T-helper 1 cell treated with Interleukin-12 subunit alpha and Interleukin-12 subunit beta and Interleukin-4 antibody, amounts not matched to agents 30 μg/mL and 1 μg/mL, for 36 hours (primary cell): ENCODE data around the gene EFCAB12.

Experiments used
- H3K27ac Mint-ChIP-seq: one replicate; pipeline ENCODE4 v1.8.0; 2021; ENCODE audit warnings: mild to moderate bottlenecking, mixed read lengths
- H3K27me3 Mint-ChIP-seq: one replicate; pipeline ENCODE4 v1.8.0; 2021; ENCODE audit warnings: low read depth, mixed read lengths
- H3K36me3 Mint-ChIP-seq: one replicate; pipeline ENCODE4 v1.8.0; 2021; ENCODE audit warnings: low read depth, mixed read lengths
- H3K4me1 Mint-ChIP-seq: one replicate; pipeline ENCODE4 v1.8.0; 2021; ENCODE audit warnings: low read depth, mixed read lengths
- H3K4me3 Mint-ChIP-seq: one replicate; pipeline ENCODE4 v1.8.0; 2021; ENCODE audit warnings: mild to moderate bottlenecking, moderate library complexity, mixed read lengths
- H3K9me3 Mint-ChIP-seq: one replicate; pipeline ENCODE4 v1.8.0; 2021; ENCODE audit warnings: mixed read lengths

EFCAB12 gene

GRCh38 chr3:129428376-129429079 is at the start of gene EFCAB12:
EFCAB12 (minus strand) TSS chr3:129428636; CDS start chr3:129428488, 148 bp downstream.
- Mint-ChIP-seq H3K27me3 (peaks cover 12% of the 10 kb centered on the region), H3K4me3 (peak within 1 kb of the TSS; percentile 70), H3K9me3 (no peaks in the 10 kb centered on the region), H3K36me3 (peaks cover 18% of the 10 kb centered on the region), H3K4me1 (peaks cover 32% of the 10 kb centered on the region), H3K27ac (peak within 1 kb of the TSS; percentile 27)

DNA sequence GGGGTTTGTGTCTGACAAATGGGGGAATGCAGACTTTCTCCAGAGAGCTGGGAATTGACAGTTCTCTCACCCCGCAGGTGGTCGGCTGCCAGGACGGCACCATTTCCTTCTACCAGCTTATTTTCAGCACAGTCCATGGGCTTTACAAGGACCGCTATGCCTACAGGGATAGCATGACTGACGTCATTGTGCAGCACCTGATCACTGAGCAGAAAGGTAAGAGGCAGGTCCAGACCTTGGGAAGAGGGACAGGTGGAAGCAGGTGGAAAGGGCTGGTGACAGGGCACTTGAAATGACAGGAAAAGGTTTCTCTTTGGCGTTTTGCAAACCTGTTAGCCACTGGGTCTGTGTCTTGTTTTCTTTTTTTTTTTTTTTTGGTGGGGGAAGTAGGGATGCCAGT is 48.1 kb upstream of the EFCAB12 start:
- no peak overlapping the region for H3K27ac Mint-ChIP-seq
- no peaks in the 10 kb centered on the region for H3K27me3 Mint-ChIP-seq
- no peaks in the 10 kb centered on the region for H3K4me1 Mint-ChIP-seq
- no peak overlapping the region for H3K4me3 Mint-ChIP-seq
- H3K36me3 Mint-ChIP-seq: peaks cover 5% of the 10 kb centered on the region
- no peaks in the 10 kb centered on the region for H3K9me3 Mint-ChIP-seq

DNA sequence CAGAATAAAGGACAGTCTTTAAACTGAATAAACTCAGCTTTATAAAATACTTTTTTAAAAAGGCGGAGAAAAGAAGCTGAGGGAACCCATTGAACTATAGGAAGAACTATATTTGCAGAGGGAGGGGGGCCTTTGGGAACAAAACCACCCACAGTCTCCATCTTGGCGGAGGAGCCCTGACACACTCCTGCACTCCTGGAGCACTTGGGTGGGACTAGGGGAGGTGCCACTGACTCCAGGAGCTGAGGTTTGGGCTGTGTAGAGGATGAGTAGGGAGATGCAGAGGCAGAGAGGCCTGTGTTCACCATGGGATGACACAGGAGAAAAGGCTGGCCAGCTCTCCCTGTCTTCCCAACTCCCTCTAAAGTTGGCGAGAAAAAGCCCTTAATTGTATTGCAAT is 47.4 kb upstream of the EFCAB12 start:
- Mint-ChIP-seq H3K4me1 (no peaks in the 10 kb centered on the region), H3K36me3 (peaks cover 5% of the 10 kb centered on the region), H3K27me3 (no peaks in the 10 kb centered on the region), H3K27ac (no peak overlapping the region), H3K9me3 (no peaks in the 10 kb centered on the region), H3K4me3 (no peak overlapping the region)

GRCh38 chr3:129474984-129475804 is 46.8 kb upstream of the EFCAB12 start:
- Mint-ChIP-seq H3K27me3 (no peaks in the 10 kb centered on the region), H3K27ac (no peak overlapping the region), H3K9me3 (no peaks in the 10 kb centered on the region), H3K36me3 (peaks cover 5% of the 10 kb centered on the region), H3K4me1 (no peaks in the 10 kb centered on the region), H3K4me3 (no peak overlapping the region)

- Mint-ChIP-seq H3K4me3 (no peak overlapping the region), H3K27me3 (no peaks in the 10 kb centered on the region), H3K4me1 (no peaks in the 10 kb centered on the region), H3K27ac (no peak overlapping the region), H3K9me3 (no peaks in the 10 kb centered on the region), H3K36me3 (peaks cover 3% of the 10 kb centered on the region)
Measured at GRCh38 chr3:129473769-129474152, 45.3 kb upstream of the EFCAB12 start.

DNA sequence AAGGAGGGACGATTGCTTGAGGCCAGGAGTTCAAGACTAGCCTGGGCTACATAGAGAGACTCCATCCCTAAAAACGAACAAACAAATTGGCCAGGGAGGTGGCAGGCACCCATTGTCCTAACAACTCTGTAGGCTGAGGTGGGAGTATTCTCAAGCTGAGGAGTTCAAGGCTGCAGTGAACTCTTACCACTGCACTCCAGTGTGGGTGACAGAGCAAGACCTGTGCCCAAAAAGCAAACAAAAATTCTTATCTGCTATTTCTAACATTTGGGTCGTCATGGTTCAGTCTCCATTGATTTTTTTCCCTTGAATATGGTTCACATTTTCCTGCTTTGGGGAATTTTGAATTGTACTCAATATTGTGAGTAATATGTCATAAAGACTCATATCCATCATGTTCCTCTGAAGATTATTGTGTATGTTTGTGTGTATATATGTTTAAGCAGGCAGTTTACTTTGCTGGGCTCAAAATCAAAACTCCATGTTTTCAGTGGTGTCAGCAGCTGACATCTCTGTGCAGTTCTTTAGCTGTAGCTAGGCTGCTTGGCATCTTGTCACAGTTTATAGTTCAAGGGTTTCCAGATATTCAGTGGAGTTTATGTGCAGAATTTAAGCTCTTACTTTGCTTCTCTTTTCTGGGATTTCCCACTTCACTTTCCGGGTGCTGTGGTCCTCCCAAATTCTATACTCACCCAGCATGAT is 44.8 kb upstream of the EFCAB12 start:
- H3K4me1 Mint-ChIP-seq: no peaks in the 10 kb centered on the region
- H3K36me3 Mint-ChIP-seq: peaks cover 3% of the 10 kb centered on the region
- H3K9me3 Mint-ChIP-seq: no peaks in the 10 kb centered on the region
- H3K27me3 Mint-ChIP-seq: no peaks in the 10 kb centered on the region
- H3K4me3 Mint-ChIP-seq: no peak overlapping the region
- no peak overlapping the region for H3K27ac Mint-ChIP-seq

DNA sequence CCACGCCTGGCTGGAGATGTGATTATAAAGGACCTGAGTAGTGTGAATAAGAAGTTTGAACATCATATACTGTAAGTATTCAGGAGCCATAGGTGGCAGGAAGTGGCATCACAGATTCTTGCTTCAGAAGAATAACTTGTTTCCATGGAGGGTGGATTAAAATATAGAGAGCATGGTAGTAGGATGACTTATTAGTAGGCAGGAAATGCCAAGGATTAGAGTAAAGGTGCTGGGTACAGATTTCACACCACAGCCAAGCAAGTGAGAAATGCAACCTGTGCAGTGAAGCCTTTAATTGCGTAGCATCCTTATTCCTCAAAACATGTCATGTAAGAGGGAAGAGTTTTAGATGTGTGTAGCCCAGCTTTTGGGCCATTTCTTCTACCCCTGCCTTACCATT is 42.4 kb upstream of the EFCAB12 start:
- no peaks in the 10 kb centered on the region for H3K27me3 Mint-ChIP-seq
- peaks cover 3% of the 10 kb centered on the region for H3K36me3 Mint-ChIP-seq
- H3K27ac Mint-ChIP-seq: no peak overlapping the region
- no peaks in the 10 kb centered on the region for H3K9me3 Mint-ChIP-seq
- no peaks in the 10 kb centered on the region for H3K4me1 Mint-ChIP-seq
- H3K4me3 Mint-ChIP-seq: no peak overlapping the region

GRCh38 chr3:129469026-129469425 is 40.6 kb upstream of the EFCAB12 start:
- H3K4me3 Mint-ChIP-seq: no peak overlapping the region
- H3K36me3 Mint-ChIP-seq: peaks cover 3% of the 10 kb centered on the region
- no peaks in the 10 kb centered on the region for H3K27me3 Mint-ChIP-seq
- H3K4me1 Mint-ChIP-seq: no peaks in the 10 kb centered on the region
- H3K9me3 Mint-ChIP-seq: no peaks in the 10 kb centered on the region
- no peak overlapping the region for H3K27ac Mint-ChIP-seq

GRCh38 chr3:129467932-129468331 is 39.5 kb upstream of the EFCAB12 start:
- Mint-ChIP-seq H3K27ac (no peak overlapping the region), H3K4me3 (no peak overlapping the region), H3K4me1 (no peaks in the 10 kb centered on the region)

DNA sequence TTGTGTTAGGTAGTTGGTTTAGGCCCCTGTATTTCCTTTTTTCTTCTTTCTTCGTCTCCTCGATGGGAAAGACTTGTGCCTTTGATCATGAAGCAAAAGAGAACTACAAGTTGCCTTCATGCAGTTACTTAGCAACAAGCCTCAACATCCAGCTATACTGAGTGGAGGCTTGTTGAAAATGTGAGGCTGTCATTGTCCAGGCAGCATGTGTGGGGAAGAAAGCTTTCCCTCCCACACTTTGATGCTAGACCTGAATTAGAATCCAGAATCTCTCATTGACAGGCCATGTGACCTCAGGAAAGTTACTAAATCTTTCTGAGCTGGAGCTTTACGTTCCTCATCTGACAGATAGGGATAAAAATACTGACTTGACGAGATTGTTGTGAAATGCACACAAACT is 35.3 kb upstream of the EFCAB12 start:
- Mint-ChIP-seq H3K27me3 (no peaks in the 10 kb centered on the region), H3K4me1 (peaks cover 8% of the 10 kb centered on the region), H3K4me3 (no peak overlapping the region), H3K9me3 (no peaks in the 10 kb centered on the region), H3K36me3 (peaks cover 4% of the 10 kb centered on the region), H3K27ac (no peak overlapping the region)

More at GRCh38 chr3:129467932-129468331, 39.5 kb upstream of the EFCAB12 start:
- Mint-ChIP-seq H3K36me3 (peaks cover 3% of the 10 kb centered on the region), H3K27me3 (no peaks in the 10 kb centered on the region), H3K9me3 (no peaks in the 10 kb centered on the region)

DNA sequence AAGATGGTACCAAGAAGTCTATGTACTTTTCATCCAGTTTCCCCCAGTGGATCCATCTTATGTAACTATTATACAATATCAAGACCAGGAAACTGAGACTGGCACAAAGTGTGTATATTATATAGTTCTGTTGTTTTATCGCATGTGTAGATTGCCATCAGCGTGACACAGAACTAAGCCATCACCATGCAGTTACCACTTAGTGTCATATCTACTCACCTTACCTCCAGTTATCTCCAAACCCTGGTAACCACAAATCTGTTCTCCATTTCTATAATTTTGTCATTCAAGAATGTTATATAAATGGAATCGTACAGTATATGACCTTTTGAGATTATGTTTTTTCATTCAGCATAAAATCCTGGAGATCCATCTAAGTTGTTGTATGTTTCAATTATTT is 34.7 kb upstream of the EFCAB12 start:
- Mint-ChIP-seq H3K27ac (no peak overlapping the region), H3K9me3 (no peaks in the 10 kb centered on the region), H3K4me1 (peaks cover 8% of the 10 kb centered on the region), H3K27me3 (no peaks in the 10 kb centered on the region), H3K4me3 (no peak overlapping the region), H3K36me3 (peaks cover 4% of the 10 kb centered on the region)

- no peaks in the 10 kb centered on the region for H3K27me3 Mint-ChIP-seq
- peaks cover 8% of the 10 kb centered on the region for H3K4me1 Mint-ChIP-seq
- H3K9me3 Mint-ChIP-seq: no peaks in the 10 kb centered on the region
- H3K4me3 Mint-ChIP-seq: no peak overlapping the region
- no peak overlapping the region for H3K27ac Mint-ChIP-seq
- peaks cover 4% of the 10 kb centered on the region for H3K36me3 Mint-ChIP-seq
Measured at GRCh38 chr3:129462361-129462968, 34.0 kb upstream of the EFCAB12 start.

DNA sequence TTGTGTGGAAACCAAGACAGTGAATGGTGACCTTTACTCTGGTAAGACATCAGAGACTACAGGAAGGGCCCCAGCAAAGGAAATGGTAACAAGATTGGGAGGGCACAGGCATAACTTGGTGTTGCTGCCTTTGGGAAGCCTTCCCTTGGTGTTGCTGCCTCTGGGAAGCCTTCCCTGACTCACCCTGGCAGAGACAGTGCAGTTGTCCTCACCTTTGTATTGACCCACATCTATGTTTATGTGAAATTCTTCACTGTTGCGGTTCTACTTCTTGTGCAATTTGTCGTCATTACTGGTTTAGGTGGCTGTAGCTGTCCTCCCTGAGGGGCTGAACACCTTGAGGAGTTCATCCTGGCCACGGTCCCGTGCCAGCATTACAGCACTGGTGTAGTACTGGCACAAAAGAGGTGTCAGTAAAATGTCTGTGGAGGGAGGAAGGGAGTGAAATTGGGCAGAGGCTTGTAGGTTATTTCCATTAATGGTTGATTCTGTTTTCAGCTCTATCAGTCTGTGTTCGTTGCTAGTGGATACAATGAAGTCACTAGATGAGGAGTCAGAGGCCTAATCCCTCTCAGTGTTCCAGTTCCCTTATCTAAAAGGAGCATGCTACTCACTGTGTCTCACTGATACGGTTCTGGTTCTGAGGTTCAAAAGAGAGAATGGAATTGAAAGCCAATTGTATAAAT is 33.2 kb upstream of the EFCAB12 start:
- Mint-ChIP-seq H3K4me3 (no peak overlapping the region), H3K4me1 (peaks cover 8% of the 10 kb centered on the region), H3K9me3 (no peaks in the 10 kb centered on the region), H3K36me3 (peaks cover 4% of the 10 kb centered on the region), H3K27me3 (no peaks in the 10 kb centered on the region), H3K27ac (no peak overlapping the region)

DNA sequence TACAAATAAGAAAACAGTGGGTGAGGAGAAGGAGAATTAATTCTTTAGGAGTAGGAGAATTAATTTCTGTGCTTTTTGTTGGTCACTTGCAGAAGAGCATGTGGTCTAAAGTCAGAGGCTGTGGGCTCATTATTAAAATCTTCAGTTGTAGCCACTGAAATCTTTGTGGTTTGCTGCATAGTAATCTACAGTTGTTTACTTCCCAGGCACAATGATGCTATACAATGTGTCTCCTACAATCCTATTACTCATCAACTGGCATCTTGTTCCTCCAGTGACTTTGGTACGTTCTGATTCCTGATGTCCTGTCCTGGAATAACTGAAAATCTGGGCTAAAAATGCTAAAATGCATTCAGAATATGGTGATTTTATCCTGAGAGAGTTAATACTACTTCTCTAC is 32.6 kb upstream of the EFCAB12 start:
- H3K9me3 Mint-ChIP-seq: no peaks in the 10 kb centered on the region
- no peak overlapping the region for H3K4me3 Mint-ChIP-seq
- peaks cover 4% of the 10 kb centered on the region for H3K36me3 Mint-ChIP-seq
- no peak overlapping the region for H3K27ac Mint-ChIP-seq
- H3K4me1 Mint-ChIP-seq: peaks cover 8% of the 10 kb centered on the region
- no peaks in the 10 kb centered on the region for H3K27me3 Mint-ChIP-seq
